Measurements from ENCODE around the gene NID1. TPM values are rescaled to one million over a fixed set of nuclear protein-coding genes. Genes with fewer than 3 reads are reported as not detected.
A peak's percentile ranks its signal among the peaks of the same experiment; 100 is the strongest.

Gene NID1
- total and polyA plus RNA-seq, 2 donors (not counting 3 experiments of a cell fraction or from before 2014, with no cell fraction given), result 87.0 to 109 TPM

DNA sequence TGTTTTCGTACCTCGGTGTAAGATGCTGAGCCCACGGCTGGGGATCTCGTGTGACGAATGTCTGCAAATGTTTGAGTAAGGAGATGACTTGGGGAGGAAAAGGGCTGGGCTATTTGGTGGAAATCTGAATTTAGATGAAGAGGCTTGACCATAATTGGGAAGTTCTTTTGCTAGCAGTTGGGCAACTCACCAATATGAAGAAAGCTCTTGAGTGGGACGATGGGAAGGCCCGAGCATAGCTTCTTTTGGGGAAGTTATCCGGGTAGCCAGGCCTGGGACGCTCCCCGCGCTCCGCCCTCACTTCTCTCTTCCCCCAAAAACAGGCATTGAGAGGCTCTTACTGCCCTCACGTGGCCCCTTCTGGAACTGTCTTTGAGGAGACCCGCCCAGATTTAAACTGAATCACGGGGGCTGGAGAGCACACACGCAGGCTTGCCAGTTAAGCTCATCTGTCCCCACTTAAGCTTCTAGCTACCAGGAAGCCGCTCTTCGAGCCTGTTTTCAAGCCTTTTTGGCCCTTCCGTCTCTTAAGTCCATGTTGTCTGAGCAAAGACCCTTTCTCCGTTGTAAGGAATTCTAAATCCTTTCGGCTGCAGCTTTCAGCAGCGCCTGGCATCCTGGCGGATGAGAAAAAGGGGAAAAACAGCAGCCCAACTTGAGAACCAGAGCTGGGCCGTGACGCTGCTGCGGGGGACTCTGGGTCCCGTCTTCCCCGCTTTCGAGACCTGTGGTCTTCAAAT lies 93.1 kb downstream of the NID1 start:
- Histone ChIP-seq H3K4me3 (replicated peaks in 1 of 3; ENCODE audit: insufficient read depth in 1 of 3, low read depth in 1 of 3, low read length in 3 of 3) (no peak overlapping the region), H3K4me1 (ENCODE audit: control insufficient read depth, extremely low read depth, insufficient read depth, low read length) (peaks cover 22% of the 10 kb centered on the region), H2AFZ (ENCODE audit: low read depth, low read length) (peak overlapping the region; percentile 90), H3K4me2 (ENCODE audit: insufficient read depth, low read length) (peak overlapping the region; percentile 73), H3K9me3 (replicated peaks; ENCODE audit: control insufficient read depth, insufficient read depth, low read length) (no peaks in the 10 kb centered on the region), H4K20me1 (replicated peaks; ENCODE audit: control insufficient read depth, extremely low read depth, insufficient read depth, low read length) (no peaks in the 10 kb centered on the region), H3K9ac (replicated peaks; ENCODE audit: extremely low read depth, insufficient read depth, low read length) (peak overlapping the region; percentile 60), H3K27me3 (ENCODE audit: control insufficient read depth in 2 of 2, insufficient read depth in 2 of 2, low read length in 2 of 2) (peaks cover 0 to 1% of the 10 kb centered on the region in 2 experiments), H3K79me2 (ENCODE audit: control insufficient read depth, insufficient read depth, low read length) (no peaks in the 10 kb centered on the region), H3K27ac (ENCODE audit: insufficient read depth, low read depth, low read length) (peak overlapping the region; percentile 64), H3K36me3 (ENCODE audit: control insufficient read depth in 2 of 2, extremely low read depth in 1 of 2, insufficient read depth in 2 of 2, low read length in 2 of 2) (no peaks in the 10 kb centered on the region), H3K9me1 (replicated peaks; ENCODE audit: control insufficient read depth, extremely low read depth, insufficient read depth, low read length) (no peaks in the 10 kb centered on the region)
- FAIRE-seq (peak; percentile 91), DNase-seq (ENCODE audit: low read depth, low spot score) (peak; percentile 94)
- dilution Hi-C loops (cut with MboI; ENCODE audit: extremely low pct_ligation_motif_present, low sequenced_read_pairs), result no loop called here
- ChIA-PET CTCF (interaction anchor here (0.5 to 5.0 kb wide), 103 partner anchors 9 to 530 kb away, joined by 3 to 124 read pairs (median 5); partner anchors contain the start of genes B3GALNT2, GNG4, LYST and NID1), POLR2A (interaction anchor here (0.5 to 1.4 kb wide), 4 partner anchors 12 to 521 kb away, joined by 3 to 9 read pairs (median 5); partner anchors contain the start of gene B3GALNT2)
- BruUV-seq (replicated peaks), result TSS peak; percentile 62
- TF ChIP-seq JUN (IDR thresholded peaks at IDR 0.05; ENCODE audit: borderline replicate concordance, insufficient read depth, insufficient read length, low read depth) (no peak), FOS (IDR thresholded peaks at IDR 0.05; ENCODE audit: borderline replicate concordance, insufficient read depth, low read length) (no peak), POLR2A (IDR thresholded peaks at IDR 0.05; ENCODE audit: low read depth, low read length) (no peak), EZH2 (IDR thresholded peaks at IDR 0.05; ENCODE audit: borderline replicate concordance, low read depth, low read length, severe bottlenecking) (no peak), POLR2AphosphoS5 (IDR thresholded peaks at IDR 0.05; ENCODE audit: insufficient read depth, low read depth, low read length) (no peak), GATA2 (IDR thresholded peaks at IDR 0.05; ENCODE audit: insufficient read depth, insufficient read length, low read depth, low read length) (no peak), MAX (IDR thresholded peaks at IDR 0.05; ENCODE audit: insufficient read depth, insufficient read length) (peak; percentile 30), MYC (IDR thresholded peaks at IDR 0.05; ENCODE audit: low read depth, low read length) (no peak)
- TF ChIP-seq, protein P1, sequence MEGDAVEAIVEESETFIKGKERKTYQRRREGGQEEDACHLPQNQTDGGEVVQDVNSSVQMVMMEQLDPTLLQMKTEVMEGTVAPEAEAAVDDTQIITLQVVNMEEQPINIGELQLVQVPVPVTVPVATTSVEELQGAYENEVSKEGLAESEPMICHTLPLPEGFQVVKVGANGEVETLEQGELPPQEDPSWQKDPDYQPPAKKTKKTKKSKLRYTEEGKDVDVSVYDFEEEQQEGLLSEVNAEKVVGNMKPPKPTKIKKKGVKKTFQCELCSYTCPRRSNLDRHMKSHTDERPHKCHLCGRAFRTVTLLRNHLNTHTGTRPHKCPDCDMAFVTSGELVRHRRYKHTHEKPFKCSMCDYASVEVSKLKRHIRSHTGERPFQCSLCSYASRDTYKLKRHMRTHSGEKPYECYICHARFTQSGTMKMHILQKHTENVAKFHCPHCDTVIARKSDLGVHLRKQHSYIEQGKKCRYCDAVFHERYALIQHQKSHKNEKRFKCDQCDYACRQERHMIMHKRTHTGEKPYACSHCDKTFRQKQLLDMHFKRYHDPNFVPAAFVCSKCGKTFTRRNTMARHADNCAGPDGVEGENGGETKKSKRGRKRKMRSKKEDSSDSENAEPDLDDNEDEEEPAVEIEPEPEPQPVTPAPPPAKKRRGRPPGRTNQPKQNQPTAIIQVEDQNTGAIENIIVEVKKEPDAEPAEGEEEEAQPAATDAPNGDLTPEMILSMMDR (IDR thresholded peaks at IDR 0.05; ENCODE audit: extremely low read depth in 1 of 2, insufficient read depth in 1 of 2, low read depth in 1 of 2, low read length in 2 of 2), result peak; percentile 85 to 89
- intact Hi-C loops (cut with micrococcal nuclease), result loop anchor here (1.0 to 2.0 kb wide), 9 partner anchors 13 to 467 kb away; partner anchors contain the start of genes B3GALNT2, LYST and NID1

Measured in endothelial cell of umbilical vein (primary cell).